Measurements from ENCODE around the gene GNAI2.

GNAI2 gene

DNA sequence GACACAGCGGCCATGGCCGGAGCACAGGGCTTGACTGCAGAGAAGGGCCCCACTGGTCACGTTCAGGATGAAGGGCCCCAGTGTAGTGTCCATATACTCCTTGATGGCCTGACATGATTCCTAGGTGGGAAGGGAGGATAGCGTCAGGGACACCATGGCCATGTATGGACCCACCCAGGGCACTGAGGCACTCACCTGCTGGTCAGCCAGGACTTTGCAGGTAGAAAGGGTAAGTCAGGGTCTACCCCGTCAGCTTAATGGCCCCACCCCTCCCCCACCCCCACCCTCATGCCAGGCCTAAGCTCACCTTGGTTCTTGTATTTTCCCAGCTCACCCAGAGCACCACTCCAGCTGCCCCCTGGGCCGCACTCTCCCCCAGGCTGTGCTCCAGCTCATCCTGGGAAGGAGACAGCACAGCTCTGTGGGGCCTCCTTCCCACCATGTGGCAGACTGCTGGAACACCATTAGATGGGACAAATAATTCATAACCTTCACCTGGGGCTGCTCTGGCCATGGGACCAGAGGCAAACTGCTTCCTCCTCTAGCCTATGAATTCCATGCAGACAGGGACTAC, 64.8 kb downstream of the GNAI2 start:
- DNase-seq = no peak

DNA sequence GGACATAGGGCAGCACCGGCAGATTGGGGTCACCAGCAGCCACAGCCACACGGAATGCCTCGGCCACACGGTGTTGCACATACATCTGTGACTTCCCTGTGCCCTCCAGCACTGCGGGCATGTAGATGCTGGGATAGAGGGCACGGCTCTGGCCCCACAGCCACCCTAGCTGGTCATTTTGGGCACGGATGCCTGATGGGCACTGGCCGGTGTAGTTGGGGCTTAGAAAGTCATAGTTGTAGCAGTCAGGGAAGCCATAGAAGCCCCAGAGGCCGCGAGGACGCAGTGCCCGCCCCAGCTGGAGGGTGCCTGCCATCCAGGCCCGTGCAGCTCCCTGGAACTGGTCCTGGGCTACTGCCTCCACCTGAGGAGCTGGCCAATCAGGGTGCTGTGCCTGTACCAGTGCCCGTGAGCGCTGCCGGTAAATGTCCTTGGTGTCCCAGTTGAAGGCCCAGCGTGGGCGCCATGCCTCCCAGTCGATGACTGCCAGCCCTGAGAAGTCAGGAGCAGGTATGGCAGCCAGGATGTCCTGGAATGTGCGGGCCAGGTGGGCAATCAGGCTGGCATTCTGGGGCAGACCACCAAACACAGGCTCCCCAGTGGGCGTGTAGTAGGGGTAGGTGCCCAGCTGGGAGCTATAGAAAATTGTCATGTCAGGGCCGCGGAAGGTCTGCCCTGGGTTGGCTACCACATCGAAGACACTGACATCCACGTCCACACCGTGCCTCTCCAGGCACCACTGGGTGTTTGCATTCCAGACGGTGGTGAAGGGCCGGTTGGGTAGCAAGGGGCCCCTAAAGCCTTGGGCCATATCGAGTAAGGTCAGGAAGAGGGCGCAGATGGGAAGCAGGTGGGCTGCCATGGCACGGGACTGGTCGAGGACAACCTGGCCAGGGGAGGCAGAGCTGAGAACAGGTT, 66.3 kb downstream of the GNAI2 start:
- no peak for DNase-seq

- DNase-seq = no peak
Measured at GRCh38 chr3:50303013-50303815, 67.2 kb downstream of the GNAI2 start, which contains the start of gene HYAL1. Gene HYAL1 (minus strand): TSS chr3:50303574. CDS start chr3:50302956, 618 bp downstream.

- DNase-seq = no peak
Measured at GRCh38 chr3:50304601-50305000, 68.6 kb downstream of the GNAI2 start.
